Measurements from ENCODE around the gene RAB5B.

GRCh38 chr12:56001487-56002100, 27.7 kb downstream of the RAB5B start:
- no peak for TF ChIP-seq CTCF (tag by site-specific recombination; IDR thresholded peaks at IDR 0.05)
- no peak for TF ChIP-seq KLF10 (tag by site-specific recombination; IDR thresholded peaks at IDR 0.05)
